ENCODE measurements around the gene ATP8A2.

DNA sequence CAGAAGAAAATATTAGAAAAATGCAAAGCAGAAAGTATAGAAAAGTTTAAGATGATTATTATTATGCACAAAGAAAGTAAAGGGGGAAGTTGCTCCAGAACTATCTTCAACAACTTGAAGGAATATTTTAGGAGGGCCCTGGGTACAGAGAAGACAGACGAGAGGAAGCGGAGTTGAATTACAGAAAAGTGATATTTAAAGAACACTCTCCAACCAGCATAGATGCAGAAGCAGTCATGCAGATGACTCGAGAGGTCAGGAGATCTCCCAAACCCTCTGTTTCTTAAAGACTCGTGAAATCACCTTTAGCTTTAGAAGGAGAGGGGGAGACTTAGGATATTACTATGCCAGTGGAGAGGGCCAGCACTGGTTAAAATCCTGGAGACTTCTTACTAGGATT, 688.6 kb downstream of the ATP8A2 start:
- TF ChIP-seq, protein P1, sequence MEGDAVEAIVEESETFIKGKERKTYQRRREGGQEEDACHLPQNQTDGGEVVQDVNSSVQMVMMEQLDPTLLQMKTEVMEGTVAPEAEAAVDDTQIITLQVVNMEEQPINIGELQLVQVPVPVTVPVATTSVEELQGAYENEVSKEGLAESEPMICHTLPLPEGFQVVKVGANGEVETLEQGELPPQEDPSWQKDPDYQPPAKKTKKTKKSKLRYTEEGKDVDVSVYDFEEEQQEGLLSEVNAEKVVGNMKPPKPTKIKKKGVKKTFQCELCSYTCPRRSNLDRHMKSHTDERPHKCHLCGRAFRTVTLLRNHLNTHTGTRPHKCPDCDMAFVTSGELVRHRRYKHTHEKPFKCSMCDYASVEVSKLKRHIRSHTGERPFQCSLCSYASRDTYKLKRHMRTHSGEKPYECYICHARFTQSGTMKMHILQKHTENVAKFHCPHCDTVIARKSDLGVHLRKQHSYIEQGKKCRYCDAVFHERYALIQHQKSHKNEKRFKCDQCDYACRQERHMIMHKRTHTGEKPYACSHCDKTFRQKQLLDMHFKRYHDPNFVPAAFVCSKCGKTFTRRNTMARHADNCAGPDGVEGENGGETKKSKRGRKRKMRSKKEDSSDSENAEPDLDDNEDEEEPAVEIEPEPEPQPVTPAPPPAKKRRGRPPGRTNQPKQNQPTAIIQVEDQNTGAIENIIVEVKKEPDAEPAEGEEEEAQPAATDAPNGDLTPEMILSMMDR (IDR thresholded peaks at IDR 0.05): no peak
- TF ChIP-seq POLR2A (IDR thresholded peaks at IDR 0.05): no peak

Data from heart left ventricle (tissue), 13 donors.